ENCODE measurements around the gene BAIAP3.

BAIAP3 gene

GRCh38 chr16:1366060-1366711, 32.7 kb downstream of the BAIAP3 start:
- DNase-seq (ENCODE audit: low read depth in 3 of 3, low spot score in 1 of 3): no peak

GRCh38 chr16:1366712-1367299, 33.4 kb downstream of the BAIAP3 start:
- no peak for DNase-seq (ENCODE audit: low read depth in 3 of 3, low spot score in 1 of 3)

GRCh38 chr16:1367486-1368174, 34.2 kb downstream of the BAIAP3 start:
- DNase-seq (ENCODE audit: low read depth in 3 of 3, low spot score in 1 of 3): no peak

GRCh38 chr16:1371054-1371978, 37.9 kb downstream of the BAIAP3 start:
- DNase-seq (ENCODE audit: low read depth in 3 of 3, low spot score in 1 of 3): no peak

- DNase-seq (ENCODE audit: low read depth in 3 of 3, low spot score in 1 of 3): no peak
Observed at GRCh38 chr16:1372292-1372950, 39.0 kb downstream of the BAIAP3 start.

GRCh38 chr16:1374418-1375297, 41.2 kb downstream of the BAIAP3 start:
- no peak for DNase-seq (ENCODE audit: low read depth in 3 of 3, low spot score in 1 of 3)

- no peak for DNase-seq (ENCODE audit: low read depth in 3 of 3, low spot score in 1 of 3)
Observed at GRCh38 chr16:1375298-1375640, 41.8 kb downstream of the BAIAP3 start.

- DNase-seq (ENCODE audit: low read depth in 3 of 3, low spot score in 1 of 3): no peak
Observed at GRCh38 chr16:1375741-1376410, 42.4 kb downstream of the BAIAP3 start.

GRCh38 chr16:1377406-1378010, 44.1 kb downstream of the BAIAP3 start:
- no peak for DNase-seq (ENCODE audit: low read depth in 3 of 3, low spot score in 1 of 3)

GRCh38 chr16:1378087-1378803, 44.8 kb downstream of the BAIAP3 start:
- no peak for DNase-seq (ENCODE audit: low read depth in 3 of 3, low spot score in 1 of 3)

GRCh38 chr16:1378804-1379303, 45.4 kb downstream of the BAIAP3 start:
- DNase-seq (ENCODE audit: low read depth in 3 of 3, low spot score in 1 of 3): peak; percentile 19 to 62 (median 22)

GRCh38 chr16:1379304-1380076, 46.0 kb downstream of the BAIAP3 start:
- DNase-seq (ENCODE audit: low read depth in 3 of 3, low spot score in 1 of 3): peak in 2 of 3 donors; percentile 50 to 78

- no peak for DNase-seq (ENCODE audit: low read depth in 3 of 3, low spot score in 1 of 3)
Observed at GRCh38 chr16:1380195-1380594, 46.8 kb downstream of the BAIAP3 start.

GRCh38 chr16:1381612-1382406, 48.4 kb downstream of the BAIAP3 start:
- DNase-seq (ENCODE audit: low read depth in 3 of 3, low spot score in 1 of 3): no peak

- DNase-seq (ENCODE audit: low read depth in 3 of 3, low spot score in 1 of 3): no peak
Observed at GRCh38 chr16:1383556-1383955, 50.1 kb downstream of the BAIAP3 start.

- DNase-seq (ENCODE audit: low read depth in 3 of 3, low spot score in 1 of 3): no peak
Observed at GRCh38 chr16:1385232-1385631, 51.8 kb downstream of the BAIAP3 start.

- no peak for DNase-seq (ENCODE audit: low read depth in 3 of 3, low spot score in 1 of 3)
Observed at GRCh38 chr16:1387331-1387730, 53.9 kb downstream of the BAIAP3 start.

All from stimulated activated CD4-positive, alpha-beta T cell treated with anti-CD3 and anti-CD28 coated beads, TNF-alpha, amount 100 ng/mL, for 1 hour (primary cell).